HG02642 (cell line): ENCODE data around the gene POLD2.
A peak's percentile ranks its signal among the peaks of the same experiment; 100 is the strongest.
"Not testable (repeated sequence)": the region's sequence is repeated elsewhere in the genome, so short reads cannot be mapped to it uniquely, and the experiment has no call there.

ENCODE experiments used
- ATAC-seq: cut with Tn5 transposase; IDR thresholded peaks from one replicate; pipeline ENCODE4 v1.9.1; 2021; ENCODE audit warnings: mild to moderate bottlenecking; ENCODE audit not compliant: unreplicated experiment, poor library complexity

Gene POLD2

GRCh38 chr7:44123190-44124003 is at the start of gene POLD2:
Gene POLD2, minus strand, starts transcription at chr7:44123548. Its CDS starts 1,495 bp downstream, at chr7:44122053.
- ATAC-seq = peak; percentile 99

- ATAC-seq = no peak
Observed at GRCh38 chr7:44172803-44173424, 49.6 kb upstream of the POLD2 start.

GRCh38 chr7:44172352-44172751 is 49.0 kb upstream of the POLD2 start:
- no peak for ATAC-seq

- not testable (repeated sequence) for ATAC-seq
Observed at GRCh38 chr7:44171901-44172300, 48.6 kb upstream of the POLD2 start.

GRCh38 chr7:44167920-44168319 is 44.6 kb upstream of the POLD2 start:
- no peak for ATAC-seq

- ATAC-seq = no peak
Observed at GRCh38 chr7:44163591-44163990, 40.2 kb upstream of the POLD2 start.

GRCh38 chr7:44162785-44163395 is 39.5 kb upstream of the POLD2 start:
- ATAC-seq = no peak

- ATAC-seq = no peak
Observed at GRCh38 chr7:44162179-44162578, 38.8 kb upstream of the POLD2 start.

GRCh38 chr7:44161371-44161770 is 38.0 kb upstream of the POLD2 start:
- no peak for ATAC-seq

GRCh38 chr7:44159824-44160630 is 36.7 kb upstream of the POLD2 start:
- ATAC-seq = no peak

GRCh38 chr7:44158873-44159631 is 35.7 kb upstream of the POLD2 start:
- ATAC-seq = no peak

GRCh38 chr7:44158096-44158872 is 34.9 kb upstream of the POLD2 start:
- no peak for ATAC-seq

GRCh38 chr7:44157116-44158080 is 34.0 kb upstream of the POLD2 start:
- ATAC-seq = no peak

GRCh38 chr7:44156453-44157010 is 33.2 kb upstream of the POLD2 start:
- ATAC-seq = no peak

- no peak for ATAC-seq
Observed at GRCh38 chr7:44155191-44156185, 32.1 kb upstream of the POLD2 start.

- ATAC-seq = no peak
Observed at GRCh38 chr7:44154703-44155102, 31.4 kb upstream of the POLD2 start.

GRCh38 chr7:44153948-44154335 is 30.6 kb upstream of the POLD2 start:
- ATAC-seq = no peak
